Parathyroid adenoma (tissue), 2 donors: ENCODE data around the gene KLHL29.

Experiments used
- H2AFZ ChIP-seq: fragments of 300-600 bp; sonication (generic); one replicate; pipeline ENCODE4 v1.7.0; 2017; ENCODE audit warnings: antibody characterized with exemption, mild to moderate bottlenecking
- H3K27ac ChIP-seq: fragments of 300-600 bp; sonication (generic); one replicate; pipeline ENCODE4 v1.7.0; 2017
- H3K27me3 ChIP-seq: fragments of 300-600 bp; sonication (generic); one replicate; pipeline ENCODE4 v1.7.0; 2017; ENCODE audit warnings: low read length; ENCODE audit not compliant: control insufficient read depth, insufficient read depth
- H3K36me3 ChIP-seq: fragments of 300-600 bp; sonication (generic); one replicate; pipeline ENCODE4 v1.7.0; 2017; ENCODE audit warnings: low read length; ENCODE audit not compliant: control insufficient read depth, insufficient read depth
- H3K4me1 ChIP-seq: fragments of 300-600 bp; sonication (generic); one replicate; pipeline ENCODE4 v1.7.0; 2017; ENCODE audit warnings: control low read depth
- H3K4me2 ChIP-seq: fragments of 300-600 bp; sonication (generic); one replicate; pipeline ENCODE4 v1.7.0; 2017; ENCODE audit warnings: low read length
- H3K4me3 ChIP-seq: fragments of 300-600 bp; sonication (generic); one replicate; pipeline ENCODE4 v1.7.0; 2017; ENCODE audit warnings: low read depth, low read length
- H3K79me2 ChIP-seq: fragments of 300-600 bp; sonication (generic); one replicate; pipeline ENCODE4 v1.7.0; 2017; ENCODE audit warnings: control low read depth
- H3K9ac ChIP-seq: fragments of 300-600 bp; sonication (generic); one replicate; pipeline ENCODE4 v1.7.0; 2017; ENCODE audit warnings: mild to moderate bottlenecking
- H3K9me3 ChIP-seq: fragments of 300-600 bp; sonication (generic); one replicate; pipeline ENCODE4 v1.7.0; 2017; ENCODE audit warnings: low read length; ENCODE audit not compliant: control insufficient read depth
- TF ChIP-seq, protein P1 (sequence below): fragments of 300-600 bp; sonication (generic); IDR thresholded peaks from one replicate; pipeline ENCODE4 v1.7.0; 2017; ENCODE audit warnings: antibody characterized with exemption, mild to moderate bottlenecking
- donor health status: primary hyperparathyroidism.

KLHL29 gene

DNA sequence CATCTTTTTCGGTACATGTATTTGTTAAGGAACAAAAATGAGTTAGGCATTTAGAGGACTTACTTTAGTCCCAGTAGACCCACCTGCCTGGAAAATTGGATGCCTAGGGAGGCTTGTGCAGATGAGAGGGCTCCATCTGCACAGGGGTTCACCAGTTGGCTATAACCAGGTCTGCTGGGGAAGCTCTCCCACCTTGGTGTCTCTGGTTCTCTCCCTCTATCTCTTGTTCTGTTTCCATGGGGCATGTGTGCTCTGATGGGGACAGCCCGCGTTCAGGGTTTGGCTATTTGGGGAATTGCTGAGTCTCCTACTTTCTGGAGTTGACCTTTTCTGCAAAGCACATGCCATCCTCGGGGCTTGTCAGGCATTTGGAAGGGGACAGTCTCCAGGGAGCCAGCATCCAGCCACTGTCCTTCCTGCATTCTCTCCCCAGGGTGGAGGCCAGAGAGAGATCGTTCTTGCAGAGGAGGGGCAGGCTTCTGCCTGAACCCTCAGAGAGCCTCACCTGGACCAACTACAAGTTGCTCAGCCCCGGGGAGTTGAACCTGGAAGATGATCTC lies 157.3 kb downstream of the KLHL29 start:
- Histone ChIP-seq H3K27me3 (no peaks in the 10 kb centered on the region), H3K36me3 (no peaks in the 10 kb centered on the region), H3K4me2 (no peak overlapping the region), H3K4me3 (no peak overlapping the region), H3K9me3 (no peaks in the 10 kb centered on the region), H3K4me1 (no peaks in the 10 kb centered on the region), H2AFZ (no peak overlapping the region), H3K79me2 (peaks cover 7% of the 10 kb centered on the region), H3K9ac (no peak overlapping the region), H3K27ac (no peak overlapping the region)
- TF ChIP-seq, protein P1, sequence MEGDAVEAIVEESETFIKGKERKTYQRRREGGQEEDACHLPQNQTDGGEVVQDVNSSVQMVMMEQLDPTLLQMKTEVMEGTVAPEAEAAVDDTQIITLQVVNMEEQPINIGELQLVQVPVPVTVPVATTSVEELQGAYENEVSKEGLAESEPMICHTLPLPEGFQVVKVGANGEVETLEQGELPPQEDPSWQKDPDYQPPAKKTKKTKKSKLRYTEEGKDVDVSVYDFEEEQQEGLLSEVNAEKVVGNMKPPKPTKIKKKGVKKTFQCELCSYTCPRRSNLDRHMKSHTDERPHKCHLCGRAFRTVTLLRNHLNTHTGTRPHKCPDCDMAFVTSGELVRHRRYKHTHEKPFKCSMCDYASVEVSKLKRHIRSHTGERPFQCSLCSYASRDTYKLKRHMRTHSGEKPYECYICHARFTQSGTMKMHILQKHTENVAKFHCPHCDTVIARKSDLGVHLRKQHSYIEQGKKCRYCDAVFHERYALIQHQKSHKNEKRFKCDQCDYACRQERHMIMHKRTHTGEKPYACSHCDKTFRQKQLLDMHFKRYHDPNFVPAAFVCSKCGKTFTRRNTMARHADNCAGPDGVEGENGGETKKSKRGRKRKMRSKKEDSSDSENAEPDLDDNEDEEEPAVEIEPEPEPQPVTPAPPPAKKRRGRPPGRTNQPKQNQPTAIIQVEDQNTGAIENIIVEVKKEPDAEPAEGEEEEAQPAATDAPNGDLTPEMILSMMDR: no peak

DNA sequence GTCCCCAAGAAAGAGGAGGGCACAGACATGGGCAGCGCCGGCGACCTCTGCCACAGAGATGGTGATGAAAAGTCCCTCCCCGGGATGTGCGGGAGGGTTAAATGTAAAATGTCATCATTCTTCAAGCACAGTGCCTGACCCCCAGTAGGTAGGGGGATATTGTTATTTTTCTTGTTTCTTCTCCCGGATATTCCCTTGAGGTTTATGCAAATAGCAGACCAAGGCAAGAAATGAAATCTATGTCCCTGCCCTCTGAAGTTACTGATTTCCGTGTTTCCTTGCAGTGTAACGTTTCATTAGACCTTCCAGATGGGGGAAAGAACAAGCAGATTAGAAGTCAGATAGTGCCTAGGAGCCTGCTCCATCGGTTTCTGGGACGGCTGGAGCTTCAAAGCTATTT lies 158.3 kb downstream of the KLHL29 start:
- Histone ChIP-seq H2AFZ (no peak overlapping the region), H3K9me3 (no peaks in the 10 kb centered on the region), H3K27me3 (no peaks in the 10 kb centered on the region), H3K4me3 (no peak overlapping the region), H3K79me2 (peaks cover 7% of the 10 kb centered on the region), H3K27ac (no peak overlapping the region), H3K4me1 (no peaks in the 10 kb centered on the region), H3K36me3 (no peaks in the 10 kb centered on the region), H3K9ac (no peak overlapping the region), H3K4me2 (no peak overlapping the region)
- TF ChIP-seq, protein P1: no peak

DNA sequence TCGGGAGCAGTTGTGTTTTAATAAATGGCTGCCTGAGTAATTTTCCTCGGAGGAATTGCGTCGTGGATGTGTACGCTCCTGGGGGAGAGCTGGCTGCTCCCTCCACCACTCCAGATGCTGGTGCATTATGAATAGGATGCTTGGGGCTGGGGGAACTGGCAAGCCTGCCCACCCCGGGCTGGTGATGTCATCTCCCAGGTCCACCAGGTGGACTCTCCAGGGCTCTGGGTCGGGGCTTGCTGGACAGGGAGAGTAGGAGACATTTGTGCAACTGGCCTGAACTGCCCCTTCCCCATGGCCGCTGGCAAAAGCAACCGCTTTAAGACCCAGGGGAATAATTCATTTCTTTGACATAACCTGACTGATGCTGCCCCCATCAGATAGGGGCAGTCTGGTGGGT lies 158.7 kb downstream of the KLHL29 start:
- Histone ChIP-seq H3K4me1 (no peaks in the 10 kb centered on the region), H3K4me2 (no peak overlapping the region), H3K27ac (no peak overlapping the region), H3K4me3 (no peak overlapping the region), H2AFZ (no peak overlapping the region), H3K79me2 (peaks cover 7% of the 10 kb centered on the region), H3K36me3 (no peaks in the 10 kb centered on the region), H3K9me3 (no peaks in the 10 kb centered on the region), H3K9ac (no peak overlapping the region), H3K27me3 (no peaks in the 10 kb centered on the region)
- TF ChIP-seq, protein P1: no peak

DNA sequence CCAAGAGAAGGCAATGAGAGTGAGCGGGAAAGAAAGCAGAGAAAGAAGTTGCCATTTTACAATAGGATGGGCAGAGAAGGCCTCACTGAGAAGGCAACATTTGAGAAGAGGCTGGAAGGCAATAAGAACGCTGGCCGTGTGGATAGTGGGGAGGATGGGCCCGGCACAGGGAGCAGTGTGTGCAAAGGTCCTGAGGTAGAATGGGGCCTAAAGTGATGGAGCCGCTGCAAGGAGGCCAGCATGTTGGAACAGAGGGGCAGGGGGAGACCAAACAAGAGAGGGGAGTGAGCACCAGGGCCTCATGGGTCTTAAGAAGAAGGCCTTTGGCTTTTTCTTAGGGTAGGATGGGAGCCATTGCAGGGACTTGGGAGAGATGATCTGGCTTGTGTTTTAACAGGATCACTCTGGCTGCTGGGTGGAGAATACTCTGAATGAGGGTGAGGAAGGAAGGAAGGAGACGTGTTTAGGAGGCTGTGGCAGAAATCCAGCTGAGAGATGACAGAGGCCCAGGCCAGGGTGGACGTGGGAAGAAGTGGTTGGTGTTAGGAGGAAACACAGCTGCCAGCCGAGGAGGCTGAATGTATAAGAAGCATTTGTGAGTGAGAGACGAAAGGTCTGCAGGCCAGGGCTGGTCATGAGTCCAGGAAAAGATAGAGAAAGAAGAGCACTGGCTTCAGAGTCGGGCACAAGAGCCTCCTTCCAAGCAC lies 159.8 kb downstream of the KLHL29 start:
- no peak overlapping the region for H3K4me3 ChIP-seq
- no peak overlapping the region for H3K4me2 ChIP-seq
- H3K36me3 ChIP-seq: no peaks in the 10 kb centered on the region
- no peak overlapping the region for H3K27ac ChIP-seq
- peaks cover 7% of the 10 kb centered on the region for H3K79me2 ChIP-seq
- H3K4me1 ChIP-seq: no peaks in the 10 kb centered on the region
- no peak overlapping the region for H2AFZ ChIP-seq
- no peak overlapping the region for H3K9ac ChIP-seq
- TF ChIP-seq, protein P1: no peak
- no peaks in the 10 kb centered on the region for H3K27me3 ChIP-seq
- no peaks in the 10 kb centered on the region for H3K9me3 ChIP-seq

DNA sequence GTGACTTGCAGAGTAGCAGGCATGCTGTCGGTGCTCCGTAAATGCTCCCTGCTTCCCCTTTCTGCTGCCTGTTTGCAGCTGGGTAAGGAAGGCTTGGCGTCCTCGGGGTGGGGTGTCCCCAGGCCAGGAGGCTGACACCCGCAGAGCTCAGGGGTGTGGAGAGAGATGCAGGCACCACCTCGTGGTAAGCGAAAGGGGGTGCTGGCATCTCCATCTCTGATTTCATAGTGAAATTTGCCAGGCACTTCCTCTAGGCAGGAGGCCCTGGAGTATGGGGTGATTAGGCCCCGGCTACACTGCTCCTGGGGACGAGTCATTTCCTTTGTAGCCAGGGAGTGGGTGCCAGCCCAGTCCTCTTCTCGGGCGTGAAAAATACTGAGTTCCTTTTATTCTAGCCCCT lies 160.4 kb downstream of the KLHL29 start:
- Histone ChIP-seq H3K27me3 (no peaks in the 10 kb centered on the region), H3K27ac (no peak overlapping the region), H3K9me3 (no peaks in the 10 kb centered on the region), H3K4me1 (no peaks in the 10 kb centered on the region), H3K4me2 (no peak overlapping the region), H3K36me3 (no peaks in the 10 kb centered on the region), H2AFZ (no peak overlapping the region), H3K4me3 (no peak overlapping the region), H3K9ac (no peak overlapping the region), H3K79me2 (peaks cover 7% of the 10 kb centered on the region)
- TF ChIP-seq, protein P1: no peak
